B cell (primary cell): ENCODE data around the gene PRR14. TPM values are rescaled to one million over a fixed set of nuclear protein-coding genes. Genes with fewer than 3 reads are reported as not detected.
"Not testable (repeated sequence)": the region's sequence is repeated elsewhere in the genome, so short reads cannot be mapped to it uniquely, and the experiment has no call there.

Experiments used
- ATAC-seq: fragments of 200-7000 bp; cut with Tn5 transposase; one replicate; pipeline ENCODE4 v1.10.0; 2021; ENCODE audit warnings: low read depth, mild to moderate bottlenecking, moderate number of reproducible peaks, moderate library complexity
- CTCF ChIA-PET: fragments of 350-600 bp; sonication (Branson Sonifier 250); formaldehyde crosslinking; loops from one replicate; lab custom pipeline; 2021; ENCODE audit warnings: antibody characterized with exemption, inconsistent platforms; lab: Charles Lee
- POLR2A ChIA-PET: fragments of 350-600 bp; sonication (Branson Sonifier 250); formaldehyde crosslinking; loops from one replicate; lab custom pipeline; 2021; ENCODE audit warnings: antibody characterized with exemption; lab: Charles Lee
- DNase-seq: peaks from one replicate; pipeline ENCODE4 v3.0.0; 2013
- H2AFZ ChIP-seq: 2 replicates; pipeline ENCODE4 v1.6.1; 2012; ENCODE audit warnings: mild to moderate bottlenecking, low read depth, low read length; ENCODE audit not compliant: insufficient read depth, poor library complexity, severe bottlenecking
- H3K27ac ChIP-seq, 2 donors: 1 replicate in 1 of 2; 2 replicates in 1 of 2; pipeline ENCODE4 v1.5.1; 2012 to 2013; ENCODE audit warnings: low read length in 2 of 2, mild to moderate bottlenecking in 2 of 2, moderate library complexity in 1 of 2
- H3K27me3 ChIP-seq, 4 experiments: fragments of 200-600 bp in 1 of 4; sonication (generic) in 1 of 4; replicated peaks in 1 of 4; 1 replicate in 2 of 4; 2 replicates in 2 of 4; pipeline versions ENCODE4 v1.6.1 to v1.7.0; 2013 to 2016; ENCODE audit warnings: low read length in 3 of 4, mild to moderate bottlenecking in 2 of 4, mixed read lengths in 1 of 4, moderate library complexity in 1 of 4; ENCODE audit not compliant: insufficient read depth in 4 of 4, control insufficient read depth in 3 of 4; ENCODE audit errors: control extremely low read depth in 1 of 4
- H3K36me3 ChIP-seq, 2 experiments: replicated peaks in 1 of 2; 1 replicate in 1 of 2; 2 replicates in 1 of 2; pipeline versions ENCODE4 v1.6.1 to v1.7.1; 2013; ENCODE audit warnings: low read length in 1 of 2; ENCODE audit not compliant: insufficient read depth in 2 of 2, control insufficient read depth in 1 of 2; ENCODE audit errors: control extremely low read depth in 1 of 2, extremely low read depth in 1 of 2
- H3K4me1 ChIP-seq, 2 donors: fragments of 200-600 bp in 1 of 2; sonication (generic) in 1 of 2; 1 replicate in 1 of 2; 2 replicates in 1 of 2; pipeline versions ENCODE4 v1.5.1 to v1.6.1; 2013 to 2017; ENCODE audit warnings: low read length in 2 of 2; ENCODE audit not compliant: control insufficient read depth in 2 of 2, insufficient read depth in 2 of 2
- H3K4me2 ChIP-seq: replicated peaks from 2 replicates; pipeline ENCODE3; 2012; ENCODE audit warnings: mild to moderate bottlenecking, low read depth, low read length; ENCODE audit not compliant: poor library complexity, severe bottlenecking
- H3K4me3 ChIP-seq, 5 experiments: fragments of 200-600 bp in 1 of 5; sonication (generic) in 1 of 5; 1 replicate in 3 of 5; 2 replicates in 2 of 5; pipeline versions ENCODE4 v1.5.1 to v1.7.0; 2011 to 2016; ENCODE audit warnings: low read length in 4 of 5, mild to moderate bottlenecking in 4 of 5, low read depth in 2 of 5, control low read depth in 1 of 5, moderate library complexity in 1 of 5; ENCODE audit not compliant: insufficient read depth in 1 of 5; ENCODE audit errors: control extremely low read depth in 1 of 5, extremely low read depth in 1 of 5
- H3K79me2 ChIP-seq: fragments of 200-600 bp; sonication (generic); one replicate; pipeline ENCODE4 v1.6.0; 2016; ENCODE audit warnings: low read length; ENCODE audit not compliant: control insufficient read depth, insufficient read depth
- H3K9ac ChIP-seq: fragments of 200-600 bp; sonication (generic); 2 replicates; pipeline ENCODE4 v1.6.1; 2017; ENCODE audit warnings: mild to moderate bottlenecking, low read length, moderate library complexity
- H3K9me3 ChIP-seq, 3 donors: one replicate each; pipeline versions ENCODE4 v1.6.1 to v1.7.1; 2013; ENCODE audit warnings: low read length in 2 of 3; ENCODE audit not compliant: control insufficient read depth in 2 of 3, insufficient read depth in 1 of 3; ENCODE audit errors: control extremely low read depth in 1 of 3
- H4K20me1 ChIP-seq: 2 replicates; pipeline ENCODE4 v1.6.0; 2012; ENCODE audit warnings: mild to moderate bottlenecking, low read length; ENCODE audit not compliant: insufficient read depth, control insufficient read depth, poor library complexity, severe bottlenecking
- H3K27ac Mint-ChIP-seq: one replicate; pipeline ENCODE4 v1.8.0; 2021; ENCODE audit warnings: mixed read lengths
- H3K27me3 Mint-ChIP-seq: one replicate; pipeline ENCODE4 v1.8.0; 2021; ENCODE audit warnings: mixed read lengths
- H3K4me1 Mint-ChIP-seq: one replicate; pipeline ENCODE4 v1.8.0; 2021; ENCODE audit warnings: mixed read lengths
- H3K4me3 Mint-ChIP-seq: one replicate; pipeline ENCODE4 v1.8.0; 2021; ENCODE audit warnings: mixed read lengths
- H3K9me3 Mint-ChIP-seq: one replicate; pipeline ENCODE4 v1.8.0; 2022; ENCODE audit warnings: mixed read lengths; ENCODE audit not compliant: insufficient read depth
- EZH2 ChIP-seq: IDR thresholded peaks from 2 replicates; pipeline ENCODE4 v1.6.1; 2012; ENCODE audit warnings: borderline replicate concordance, low read depth, mild to moderate bottlenecking, moderate library complexity, low read length; ENCODE audit not compliant: insufficient read depth, poor library complexity, severe bottlenecking
- WGBS: methylation state at CpG from one replicate; pipeline ENCODE4 v1.1.5; 2013; ENCODE audit warnings: missing lambda C conversion rate; ENCODE audit not compliant: insufficient coverage; 5-methylcytosine and 5-hydroxymethylcytosine counted together
- intact Hi-C: fragments of 100-400 bp; cut with micrococcal nuclease; formaldehyde crosslinking; loops from one replicate; pipeline ENCODE4 v1.10.0; 2022
- polyA plus RNA-seq: library from polyadenylated mRNA; depleted of rRNA; stranded (reverse); fragments of >200 nt; gene quantifications from 2 replicates; pipeline ENCODE4 v1.2.3, GENCODE V29; 2012
- total RNA-seq, 2 donors: library from RNA; stranded (reverse); fragments of 120-200 nt in 1 of 2; gene quantifications; 1 replicate in 1 of 2; 2 replicates in 1 of 2; pipeline versions ENCODE4 v1.2.3 to v1.2.4, GENCODE V29; 2013 to 2022
- TF ChIP-seq, protein P1 (sequence below): fragments of 200-600 bp; IDR thresholded peaks from one replicate; pipeline ENCODE4 v1.8.0; 2022; ENCODE audit warnings: antibody characterized with exemption, mild to moderate bottlenecking

Gene PRR14
- total and polyA plus RNA-seq, 2 donors (not counting 1 experiment from before 2014, with no cell fraction given), result 62.4 to 95.8 TPM

DNA sequence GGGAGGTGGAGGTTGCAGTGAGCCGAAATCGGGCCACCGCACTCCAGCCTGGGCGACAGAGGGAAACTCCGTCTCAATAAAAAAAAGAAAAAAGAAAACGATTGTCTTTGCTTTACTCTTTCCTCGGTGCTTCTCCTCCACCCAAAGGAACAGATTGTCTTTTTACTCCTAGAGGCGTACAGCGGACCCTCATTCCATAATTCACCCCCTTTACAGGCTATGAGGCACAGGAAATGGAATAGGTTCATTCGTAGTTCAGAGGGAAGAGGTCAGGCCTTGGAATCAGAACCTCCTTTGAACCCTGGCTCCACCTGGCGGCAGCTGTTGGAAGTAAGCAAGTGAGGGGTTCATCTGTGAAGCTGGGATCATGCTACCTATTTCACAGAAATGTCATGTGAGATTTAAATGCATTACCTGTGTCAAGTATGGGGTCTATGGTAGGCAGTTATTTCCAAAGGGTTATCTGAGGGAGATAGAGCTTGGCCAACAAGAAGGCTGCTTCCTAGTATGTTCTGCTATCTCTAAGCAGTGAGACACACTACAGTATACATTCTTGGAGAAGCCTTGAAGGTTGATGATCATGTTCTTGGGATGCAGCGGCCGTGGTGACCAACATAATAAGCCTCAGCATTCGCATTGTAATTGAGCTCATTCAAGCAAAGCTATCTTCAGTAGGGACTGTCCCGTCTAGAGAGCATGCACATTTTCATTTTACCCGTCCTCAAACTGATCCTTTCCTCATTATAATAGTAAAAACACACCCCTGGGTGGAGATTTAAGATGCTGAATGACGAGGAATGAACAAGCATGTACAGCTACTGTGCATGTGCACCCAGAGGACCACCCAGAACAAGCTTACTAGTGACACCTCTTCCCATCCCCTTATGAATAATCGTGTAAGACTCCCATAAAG is 21.9 kb upstream of the PRR14 start:
- Histone ChIP-seq H3K27ac (no peak overlapping the region), H3K9ac (no peak overlapping the region), H3K36me3 (no peaks in the 10 kb centered on the region), H3K4me2 (peak overlapping the region; percentile 65), H2AFZ (peak overlapping the region; percentile 71), H3K79me2 (peaks cover 2% of the 10 kb centered on the region), H3K27me3 (no peaks in the 10 kb centered on the region), H3K9me3 (peaks cover 0 to 3% (median 0%) of the 10 kb centered on the region in 3 donors), H4K20me1 (no peaks in the 10 kb centered on the region), H3K4me3 (peak overlapping the region in 3 of 5 experiments; percentile 8 to 37 (median 28)), H3K4me1 (peaks cover 0 to 15% of the 10 kb centered on the region in 2 donors)
- ChIA-PET POLR2A (interaction anchor here (0.6 to 1.4 kb wide), 2 partner anchors 65 to 199 kb away, joined by 3 to 9 read pairs; partner anchors contain the start of gene DCTPP1), CTCF (interaction anchor here (0.6 to 3.8 kb wide), 34 partner anchors 9 to 563 kb away, joined by 3 to 25 read pairs (median 6); partner anchors contain the start of genes ALDOA, DCTPP1, FBRS and PRR14)
- peak overlapping the region; percentile 68 for H3K4me3 Mint-ChIP-seq
- peak overlapping the region; percentile 78 for H3K27ac Mint-ChIP-seq
- 21% methylated on average over 5 of the region's 18 CpGs for WGBS
- DNase-seq (peak; percentile 85), ATAC-seq (peak; percentile 93)
- H3K27me3 Mint-ChIP-seq, result peaks cover 1% of the 10 kb centered on the region
- intact Hi-C loops, result loop anchor here (2.0 to 5.0 kb wide), 2 partner anchors 198 to 587 kb away; partner anchors contain the start of gene DCTPP1
- H3K9me3 Mint-ChIP-seq, result no peaks in the 10 kb centered on the region
- TF ChIP-seq, protein P1, sequence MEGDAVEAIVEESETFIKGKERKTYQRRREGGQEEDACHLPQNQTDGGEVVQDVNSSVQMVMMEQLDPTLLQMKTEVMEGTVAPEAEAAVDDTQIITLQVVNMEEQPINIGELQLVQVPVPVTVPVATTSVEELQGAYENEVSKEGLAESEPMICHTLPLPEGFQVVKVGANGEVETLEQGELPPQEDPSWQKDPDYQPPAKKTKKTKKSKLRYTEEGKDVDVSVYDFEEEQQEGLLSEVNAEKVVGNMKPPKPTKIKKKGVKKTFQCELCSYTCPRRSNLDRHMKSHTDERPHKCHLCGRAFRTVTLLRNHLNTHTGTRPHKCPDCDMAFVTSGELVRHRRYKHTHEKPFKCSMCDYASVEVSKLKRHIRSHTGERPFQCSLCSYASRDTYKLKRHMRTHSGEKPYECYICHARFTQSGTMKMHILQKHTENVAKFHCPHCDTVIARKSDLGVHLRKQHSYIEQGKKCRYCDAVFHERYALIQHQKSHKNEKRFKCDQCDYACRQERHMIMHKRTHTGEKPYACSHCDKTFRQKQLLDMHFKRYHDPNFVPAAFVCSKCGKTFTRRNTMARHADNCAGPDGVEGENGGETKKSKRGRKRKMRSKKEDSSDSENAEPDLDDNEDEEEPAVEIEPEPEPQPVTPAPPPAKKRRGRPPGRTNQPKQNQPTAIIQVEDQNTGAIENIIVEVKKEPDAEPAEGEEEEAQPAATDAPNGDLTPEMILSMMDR, result peak; percentile 95
- TF ChIP-seq EZH2, result no peak
- peaks cover 8% of the 10 kb centered on the region for H3K4me1 Mint-ChIP-seq

DNA sequence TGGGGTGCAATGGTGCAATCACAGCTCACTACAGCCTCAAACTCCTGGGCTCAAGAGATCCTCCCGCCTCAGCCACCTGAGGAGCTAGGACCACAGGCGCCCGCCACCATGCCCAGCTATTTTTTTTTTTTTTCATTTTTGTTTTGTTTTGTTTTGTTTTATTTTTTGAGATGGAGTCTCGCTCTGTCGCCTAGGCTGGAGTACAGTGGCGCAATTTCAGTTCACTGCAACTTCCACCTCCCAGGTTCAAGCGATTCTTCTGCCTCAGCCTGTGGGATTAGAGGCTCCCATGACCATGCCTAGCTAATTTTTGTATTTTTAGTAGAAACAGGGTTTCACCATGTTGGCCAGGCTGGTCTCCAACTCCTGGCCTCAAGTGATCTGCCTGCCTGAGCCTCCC is 18.3 kb upstream of the PRR14 start:
- not testable (repeated sequence) for H3K27ac Mint-ChIP-seq, H4K20me1 ChIP-seq, H3K4me3 ChIP-seq, H3K27me3 ChIP-seq, H3K27me3 Mint-ChIP-seq, H2AFZ ChIP-seq, H3K4me2 ChIP-seq, H3K27ac ChIP-seq, H3K9me3 Mint-ChIP-seq, H3K9ac ChIP-seq, H3K79me2 ChIP-seq, H3K4me3 Mint-ChIP-seq, ATAC-seq, H3K9me3 ChIP-seq, H3K36me3 ChIP-seq, DNase-seq
- ChIA-PET POLR2A (interaction anchor here (0.7 kb wide), 2 partner anchors 17 to 233 kb away, joined by 3 to 4 read pairs; no protein-coding TSS in a partner anchor), CTCF (interaction anchor here (0.7 to 2.2 kb wide), 12 partner anchors 8 to 1651 kb away, joined by 3 to 6 read pairs (median 4); partner anchors contain the start of genes DCTPP1 and PRR14)
- no CpG with 5 or more reads among the region's 7 CpGs for WGBS
- H3K4me1 ChIP-seq, result peaks cover 7 to 26% of the 10 kb centered on the region in 2 donors
- intact Hi-C loops, result loop anchor here (10.0 kb wide), 1 partner anchor 538 kb away; the partner anchor contains the start of genes TBX6 and YPEL3
- peaks cover 23% of the 10 kb centered on the region for H3K4me1 Mint-ChIP-seq
